SK-N-MC (cell line): ENCODE measurements around the gene C20orf173.

Source experiments
- EZH2 ChIP-seq: fragments of 200-600 bp; sonication (generic); IDR thresholded peaks from one replicate; pipeline ENCODE4 v1.6.1; 2017; ENCODE audit warnings: antibody characterized with exemption
- FOXP2 ChIP-seq: optimal IDR thresholded peaks from 2 replicates; pipeline ENCODE3; 2011; ENCODE audit warnings: mild to moderate bottlenecking, moderate library complexity; ENCODE audit not compliant: insufficient read depth; ENCODE audit errors: extremely low read length, control extremely low read depth
- POLR2AphosphoS5 ChIP-seq: IDR thresholded peaks from 2 replicates; pipeline ENCODE4 v1.6.1; 2012; ENCODE audit warnings: mild to moderate bottlenecking, low read depth, low read length, borderline replicate concordance

GRCh38 chr20:35551503-35551902 lies 22.1 kb upstream of the C20orf173 start:
- TF ChIP-seq EZH2 (no peak), POLR2AphosphoS5 (no peak), FOXP2 (no peak)
